Measurements from ENCODE around the gene ZFX. TPM values are rescaled to one million over a fixed set of nuclear protein-coding genes. Genes with fewer than 3 reads are reported as not detected.

ZFX gene
- total RNA-seq, 1 donor from 2014 or later, result 28.4 TPM

- ATAC-seq, result no peak
Observed at GRCh38 chrX:24242649-24243175, 93.2 kb downstream of the ZFX start.

- no peak for ATAC-seq
Observed at GRCh38 chrX:24243188-24243587, 93.7 kb downstream of the ZFX start.

- ATAC-seq, result no peak
Observed at GRCh38 chrX:24243692-24244091, 94.2 kb downstream of the ZFX start.

GRCh38 chrX:24245202-24245601 lies 95.7 kb downstream of the ZFX start:
- peak; percentile 97 for ATAC-seq

- ATAC-seq, result no peak
Observed at GRCh38 chrX:24248042-24248441, 98.5 kb downstream of the ZFX start.

- no peak for ATAC-seq
Observed at GRCh38 chrX:24253030-24253429, 103.5 kb downstream of the ZFX start.

GRCh38 chrX:24253469-24253868 lies 103.9 kb downstream of the ZFX start:
- no peak for ATAC-seq

GRCh38 chrX:24257011-24257410 lies 107.5 kb downstream of the ZFX start:
- ATAC-seq, result no peak

- peak; percentile 74 for ATAC-seq
Observed at GRCh38 chrX:24259544-24260240, 110.2 kb downstream of the ZFX start.

GRCh38 chrX:24260842-24261550 lies 111.5 kb downstream of the ZFX start:
- no peak for ATAC-seq

GRCh38 chrX:24262309-24262708 lies 112.8 kb downstream of the ZFX start:
- ATAC-seq, result no peak

GRCh38 chrX:24264383-24264782 lies 114.9 kb downstream of the ZFX start:
- no peak for ATAC-seq

Other genes with a start within 250 kb of the ZFX start
- 18.4 TPM for gene APOO, start 241.8 kb upstream of the ZFX start, total RNA-seq
- gene CXorf58, start 241.7 kb upstream of the ZFX start, total RNA-seq, result not detected
- gene KLHL15, start 122.5 kb upstream of the ZFX start, total RNA-seq, result 2.1 TPM
- gene EIF2S3, start 94.8 kb upstream of the ZFX start, total RNA-seq, result 142 TPM
- not detected for gene SUPT20HL2, start 164.3 kb downstream of the ZFX start, total RNA-seq
- not detected for gene SUPT20HL1, start 210.9 kb downstream of the ZFX start, total RNA-seq